ENCODE measurements around the gene PANK1.

PANK1 gene

GRCh38 chr10:89657302-89657701, 12.3 kb upstream of the PANK1 start:
- POLR2A ChIA-PET: interaction anchor here (0.7 to 0.9 kb wide), 2 partner anchors 14 to 379 kb away, joined by 3 read pairs; no protein-coding TSS in a partner anchor
- CTCF ChIA-PET: no interaction called here
- no peak for DNase-seq (ENCODE audit: low read depth, low spot score)
- H3K4me3 ChIP-seq (ENCODE audit: low read depth, low read length): no peak overlapping the region
- TF ChIP-seq, protein P1, sequence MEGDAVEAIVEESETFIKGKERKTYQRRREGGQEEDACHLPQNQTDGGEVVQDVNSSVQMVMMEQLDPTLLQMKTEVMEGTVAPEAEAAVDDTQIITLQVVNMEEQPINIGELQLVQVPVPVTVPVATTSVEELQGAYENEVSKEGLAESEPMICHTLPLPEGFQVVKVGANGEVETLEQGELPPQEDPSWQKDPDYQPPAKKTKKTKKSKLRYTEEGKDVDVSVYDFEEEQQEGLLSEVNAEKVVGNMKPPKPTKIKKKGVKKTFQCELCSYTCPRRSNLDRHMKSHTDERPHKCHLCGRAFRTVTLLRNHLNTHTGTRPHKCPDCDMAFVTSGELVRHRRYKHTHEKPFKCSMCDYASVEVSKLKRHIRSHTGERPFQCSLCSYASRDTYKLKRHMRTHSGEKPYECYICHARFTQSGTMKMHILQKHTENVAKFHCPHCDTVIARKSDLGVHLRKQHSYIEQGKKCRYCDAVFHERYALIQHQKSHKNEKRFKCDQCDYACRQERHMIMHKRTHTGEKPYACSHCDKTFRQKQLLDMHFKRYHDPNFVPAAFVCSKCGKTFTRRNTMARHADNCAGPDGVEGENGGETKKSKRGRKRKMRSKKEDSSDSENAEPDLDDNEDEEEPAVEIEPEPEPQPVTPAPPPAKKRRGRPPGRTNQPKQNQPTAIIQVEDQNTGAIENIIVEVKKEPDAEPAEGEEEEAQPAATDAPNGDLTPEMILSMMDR (IDR thresholded peaks at IDR 0.05; ENCODE audit: insufficient read depth, low read length, missing control alignments): no peak

DNA sequence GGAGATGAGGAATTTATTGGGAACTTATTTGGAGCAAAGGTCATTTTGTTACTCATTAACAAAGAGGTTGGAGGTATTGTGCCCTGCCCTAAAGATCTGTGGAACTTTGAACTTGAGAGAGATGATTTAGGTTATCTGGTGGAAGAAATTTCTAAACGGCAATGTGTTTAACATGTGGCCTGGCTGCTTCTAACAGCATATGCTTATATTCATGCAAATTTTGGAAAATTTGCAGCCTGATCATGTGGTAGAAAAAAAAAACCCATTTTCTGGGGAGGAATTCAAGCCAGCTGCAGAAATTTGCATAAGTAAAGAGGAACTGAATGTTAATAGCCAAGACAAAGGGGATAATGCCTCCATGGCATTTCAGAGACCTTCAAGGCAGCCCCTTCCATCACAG, 10.7 kb upstream of the PANK1 start:
- TF ChIP-seq, protein P1 (IDR thresholded peaks at IDR 0.05; ENCODE audit: insufficient read depth, low read length, missing control alignments): no peak
- POLR2A ChIA-PET: no interaction called here
- no peak overlapping the region for H3K4me3 ChIP-seq (ENCODE audit: low read depth, low read length)
- no peak for DNase-seq (ENCODE audit: low read depth, low spot score)
- CTCF ChIA-PET: no interaction called here

- CTCF ChIA-PET: interaction anchor here (1.5 kb wide), 1 partner anchor 227 kb away, joined by 3 read pairs; no protein-coding TSS in a partner anchor
- no peak for DNase-seq (ENCODE audit: low read depth, low spot score)
Measured at GRCh38 chr10:89653410-89653869, 8.4 kb upstream of the PANK1 start.

GRCh38 chr10:89652806-89653370, 7.8 kb upstream of the PANK1 start:
- no peak for DNase-seq (ENCODE audit: low read depth, low spot score)
- TF ChIP-seq, protein P1 (IDR thresholded peaks at IDR 0.05; ENCODE audit: insufficient read depth, low read length, missing control alignments): no peak
- ChIA-PET POLR2A (interaction anchor here (0.8 to 0.9 kb wide), 2 partner anchors 9 to 16 kb away, joined by 3 to 5 read pairs; no protein-coding TSS in a partner anchor), CTCF (interaction anchor here (1.5 kb wide), 1 partner anchor 226 kb away, joined by 3 read pairs; no protein-coding TSS in a partner anchor)
- no peak overlapping the region for H3K4me3 ChIP-seq (ENCODE audit: low read depth, low read length)

More at GRCh38 chr10:89653410-89653869, 8.4 kb upstream of the PANK1 start:
- TF ChIP-seq, protein P1 (IDR thresholded peaks at IDR 0.05; ENCODE audit: insufficient read depth, low read length, missing control alignments): no peak
- no peak overlapping the region for H3K4me3 ChIP-seq (ENCODE audit: low read depth, low read length)
- POLR2A ChIA-PET: interaction anchor here (0.8 to 0.9 kb wide), 2 partner anchors 10 to 15 kb away, joined by 3 to 5 read pairs; no protein-coding TSS in a partner anchor

GRCh38 chr10:89651916-89652573, 7.0 kb upstream of the PANK1 start:
- ChIA-PET POLR2A (no interaction called here), CTCF (no interaction called here)
- H3K4me3 ChIP-seq (ENCODE audit: low read depth, low read length): no peak overlapping the region
- TF ChIP-seq, protein P1 (IDR thresholded peaks at IDR 0.05; ENCODE audit: insufficient read depth, low read length, missing control alignments): no peak
- no peak for DNase-seq (ENCODE audit: low read depth, low spot score)

- ChIA-PET CTCF (no interaction called here), POLR2A (no interaction called here)
- TF ChIP-seq, protein P1 (IDR thresholded peaks at IDR 0.05; ENCODE audit: insufficient read depth, low read length, missing control alignments): no peak
- no peak for DNase-seq (ENCODE audit: low read depth, low spot score)
- no peak overlapping the region for H3K4me3 ChIP-seq (ENCODE audit: low read depth, low read length)
Measured at GRCh38 chr10:89651205-89651915, 6.3 kb upstream of the PANK1 start.

Data from AG04449 (cell line).